OCI-LY7 (cell line): ENCODE measurements around the gene SHISAL1. TPM values are rescaled to one million over a fixed set of nuclear protein-coding genes. Genes with fewer than 3 reads are reported as not detected.

Source experiments
- BruUV-seq: library from RNA; stranded (reverse); fragments of 400-500 nt; replicated peaks from 2 replicates; lab custom pipeline; 2021; lab: Mats Ljungman, UMichigan
- CTCF ChIA-PET: fragments of 300-600 bp; sonication (Branson Sonifier 250); formaldehyde crosslinking; loops from one replicate; lab custom pipeline; 2022; ENCODE audit warnings: antibody characterized with exemption; ENCODE audit not compliant: unreplicated experiment; lab: Charles Lee
- POLR2A ChIA-PET: fragments of 300-600 bp; sonication (Branson Sonifier 250); formaldehyde crosslinking; loops from one replicate; lab custom pipeline; 2022; ENCODE audit warnings: antibody characterized with exemption; lab: Charles Lee
- DNase-seq: peaks from one replicate; pipeline ENCODE4 v3.0.0-alpha.2; 2015; ENCODE audit warnings: low spot score
- H2AFZ ChIP-seq: fragments of 200-600 bp; sonication (generic), shearing (Covaris generic); 2 replicates; pipeline ENCODE4 v1.6.1; 2014; ENCODE audit warnings: mild to moderate bottlenecking, antibody characterized with exemption, low read length, moderate library complexity
- H3K27ac ChIP-seq: fragments of 200-600 bp; sonication (generic); 2 replicates; pipeline ENCODE4 v1.5.1; 2014; ENCODE audit warnings: mixed run types, low read depth, mild to moderate bottlenecking, moderate library complexity, low read length, inconsistent platforms; ENCODE audit not compliant: poor library complexity, severe bottlenecking
- H3K36me3 ChIP-seq: fragments of 200-600 bp; sonication (generic); 2 replicates; pipeline ENCODE4 v1.6.1; 2014; ENCODE audit warnings: mild to moderate bottlenecking, antibody characterized with exemption, low read length, moderate library complexity, mixed read lengths; ENCODE audit not compliant: insufficient read depth
- H3K4me1 ChIP-seq: fragments of 200-600 bp; sonication (generic); 2 replicates; pipeline ENCODE4 v1.5.1; 2014; ENCODE audit warnings: mild to moderate bottlenecking, low read length; ENCODE audit not compliant: insufficient read depth, poor library complexity, severe bottlenecking
- H3K4me2 ChIP-seq: fragments of 200-600 bp; sonication (generic); 2 replicates; pipeline ENCODE4 v1.6.1; 2014; ENCODE audit warnings: mild to moderate bottlenecking, low read length
- H3K4me3 ChIP-seq: fragments of 200-600 bp; sonication (generic); 2 replicates; pipeline ENCODE4 v1.5.1; 2014; ENCODE audit warnings: mild to moderate bottlenecking, low read depth, low read length; ENCODE audit not compliant: poor library complexity, severe bottlenecking
- H3K79me2 ChIP-seq: fragments of 200-600 bp; sonication (generic); 2 replicates; pipeline ENCODE4 v1.6.1; 2016; ENCODE audit warnings: low read depth, mild to moderate bottlenecking, low read length, moderate library complexity, mixed read lengths; ENCODE audit not compliant: insufficient read depth
- H3K9me2 ChIP-seq: fragments of 200-600 bp; sonication (generic); 2 replicates; pipeline ENCODE4 v1.6.1; 2016; ENCODE audit warnings: mild to moderate bottlenecking, low read length, mixed read lengths; ENCODE audit not compliant: insufficient read depth
- H3K9me3 ChIP-seq: fragments of 200-600 bp; sonication (generic); 2 replicates; pipeline ENCODE4 v1.6.1; 2014; ENCODE audit warnings: mild to moderate bottlenecking, mixed run types, low read length, mixed read lengths
- H4K20me1 ChIP-seq: fragments of 200-600 bp; sonication (generic); 2 replicates; pipeline ENCODE4 v1.6.1; 2014; ENCODE audit warnings: mild to moderate bottlenecking, antibody characterized with exemption, low read length, moderate library complexity, mixed read lengths; ENCODE audit not compliant: insufficient read depth
- EZH2phosphoT487 ChIP-seq: fragments of 200-600 bp; sonication (generic); IDR thresholded peaks from 2 replicates; pipeline ENCODE4 v1.6.1; 2018; ENCODE audit warnings: low read depth, borderline replicate concordance, mild to moderate bottlenecking, mixed run types, antibody characterized with exemption, low read length, moderate library complexity, mixed read lengths
- intact Hi-C: fragments of 100-400 bp; cut with micrococcal nuclease; formaldehyde crosslinking; loops from one replicate; pipeline ENCODE4 v1.10.0; 2022; ENCODE audit not compliant: unreplicated experiment
- total RNA-seq, 2 experiments: library from RNA; depleted of rRNA in 1 of 2; stranded (reverse); fragments of >200 nt in 1 of 2; shearing (Covaris generic) in 1 of 2; gene quantifications; 2 replicates each; pipeline ENCODE4 v1.2.3, GENCODE V29; 2014 to 2022
- TF ChIP-seq, protein P1 (sequence below): fragments of 200-600 bp; sonication (generic); conservative IDR thresholded peaks from 2 replicates; pipeline ENCODE4 v1.5.1; 2014; ENCODE audit warnings: mild to moderate bottlenecking, antibody characterized with exemption, low read length, moderate library complexity, mixed read lengths

The SHISAL1 gene
- total RNA-seq, 2 experiments from 2014 or later = not detected

DNA sequence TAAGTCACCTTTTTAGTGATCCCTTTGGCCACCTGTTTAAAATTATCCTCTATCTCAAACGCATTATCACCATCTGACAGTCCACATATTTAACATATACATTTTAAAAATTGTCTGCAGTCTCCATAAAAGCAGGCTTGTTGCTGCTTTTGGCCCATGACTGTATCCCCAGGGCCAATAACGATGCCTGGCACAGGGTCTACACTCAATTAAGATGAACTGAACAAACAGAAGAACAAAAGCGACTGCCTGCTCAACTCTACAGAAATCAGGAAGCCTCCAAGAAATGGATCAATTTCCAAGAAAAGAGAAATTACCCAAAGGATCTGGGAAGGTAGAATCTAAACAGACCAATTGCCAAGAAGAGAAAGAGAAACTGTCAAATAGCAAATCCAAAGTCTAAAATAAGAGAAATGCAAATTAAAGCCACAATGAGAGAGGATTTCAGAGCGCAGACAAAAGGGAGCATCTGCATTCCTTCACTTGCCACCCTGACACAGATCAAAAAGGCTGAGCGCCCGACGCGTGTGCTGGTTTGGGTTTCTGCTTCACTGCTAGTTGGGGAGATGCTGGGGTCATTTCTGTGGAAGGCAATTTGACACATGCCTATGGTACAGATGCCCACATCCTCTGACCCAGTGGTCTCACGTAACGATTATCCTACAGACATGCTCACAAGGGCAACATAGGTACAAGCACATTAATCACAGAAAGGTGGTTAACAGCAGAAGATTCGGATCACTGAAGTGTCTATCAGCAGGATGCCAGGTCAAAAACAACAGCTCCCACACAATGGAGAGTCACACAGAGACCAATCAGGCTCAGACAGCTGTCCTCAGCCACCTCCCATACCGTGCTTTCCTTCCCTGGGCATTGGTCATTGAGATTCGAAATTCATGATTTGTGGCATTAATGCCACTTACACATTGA is 55.9 kb downstream of the SHISAL1 start:
- Histone ChIP-seq H3K9me3 (no peaks in the 10 kb centered on the region), H2AFZ (no peak overlapping the region), H3K4me3 (no peak overlapping the region), H3K79me2 (no peaks in the 10 kb centered on the region), H3K4me2 (no peak overlapping the region), H3K4me1 (no peaks in the 10 kb centered on the region), H3K27ac (no peak overlapping the region), H4K20me1 (no peaks in the 10 kb centered on the region), H3K36me3 (no peaks in the 10 kb centered on the region), H3K9me2 (no peaks in the 10 kb centered on the region)
- TF ChIP-seq EZH2phosphoT487 = no peak
- TF ChIP-seq, protein P1, sequence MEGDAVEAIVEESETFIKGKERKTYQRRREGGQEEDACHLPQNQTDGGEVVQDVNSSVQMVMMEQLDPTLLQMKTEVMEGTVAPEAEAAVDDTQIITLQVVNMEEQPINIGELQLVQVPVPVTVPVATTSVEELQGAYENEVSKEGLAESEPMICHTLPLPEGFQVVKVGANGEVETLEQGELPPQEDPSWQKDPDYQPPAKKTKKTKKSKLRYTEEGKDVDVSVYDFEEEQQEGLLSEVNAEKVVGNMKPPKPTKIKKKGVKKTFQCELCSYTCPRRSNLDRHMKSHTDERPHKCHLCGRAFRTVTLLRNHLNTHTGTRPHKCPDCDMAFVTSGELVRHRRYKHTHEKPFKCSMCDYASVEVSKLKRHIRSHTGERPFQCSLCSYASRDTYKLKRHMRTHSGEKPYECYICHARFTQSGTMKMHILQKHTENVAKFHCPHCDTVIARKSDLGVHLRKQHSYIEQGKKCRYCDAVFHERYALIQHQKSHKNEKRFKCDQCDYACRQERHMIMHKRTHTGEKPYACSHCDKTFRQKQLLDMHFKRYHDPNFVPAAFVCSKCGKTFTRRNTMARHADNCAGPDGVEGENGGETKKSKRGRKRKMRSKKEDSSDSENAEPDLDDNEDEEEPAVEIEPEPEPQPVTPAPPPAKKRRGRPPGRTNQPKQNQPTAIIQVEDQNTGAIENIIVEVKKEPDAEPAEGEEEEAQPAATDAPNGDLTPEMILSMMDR = no peak
- ChIA-PET POLR2A (no interaction called here), CTCF (no interaction called here)
- DNase-seq = no peak
- BruUV-seq = no TSS peak
- intact Hi-C loops = no loop called here

DNA sequence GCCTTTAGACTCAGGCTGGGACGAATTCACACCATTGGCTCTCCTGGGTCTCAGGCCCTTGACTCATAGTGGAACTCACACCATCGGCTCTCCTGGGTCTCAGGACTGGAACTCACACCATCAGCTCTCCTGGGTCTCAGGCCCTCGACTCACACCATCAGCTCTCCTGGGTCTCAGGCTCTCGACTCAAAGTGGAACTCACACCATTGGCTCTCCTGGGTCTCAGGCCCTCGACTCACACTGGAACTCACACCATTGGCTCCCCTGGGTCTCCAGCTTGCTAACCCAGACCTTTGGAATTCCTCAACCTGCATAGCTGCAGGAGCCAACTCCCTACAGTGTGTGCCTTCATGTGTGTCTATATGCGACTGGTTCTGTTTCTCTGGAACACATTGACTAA is 56.7 kb downstream of the SHISAL1 start:
- H3K9me2 ChIP-seq = no peaks in the 10 kb centered on the region
- no peaks in the 10 kb centered on the region for H3K4me1 ChIP-seq
- H3K4me3 ChIP-seq = no peak overlapping the region
- TF ChIP-seq, protein P1 = no peak
- no peak for TF ChIP-seq EZH2phosphoT487
- no peak overlapping the region for H2AFZ ChIP-seq
- no TSS peak for BruUV-seq
- intact Hi-C loops = no loop called here
- H3K9me3 ChIP-seq = no peaks in the 10 kb centered on the region
- no peak overlapping the region for H3K4me2 ChIP-seq
- no peak overlapping the region for H3K27ac ChIP-seq
- no peaks in the 10 kb centered on the region for H4K20me1 ChIP-seq
- DNase-seq = no peak
- POLR2A ChIA-PET = no interaction called here
- no peaks in the 10 kb centered on the region for H3K36me3 ChIP-seq
- CTCF ChIA-PET = no interaction called here
- no peaks in the 10 kb centered on the region for H3K79me2 ChIP-seq

DNA sequence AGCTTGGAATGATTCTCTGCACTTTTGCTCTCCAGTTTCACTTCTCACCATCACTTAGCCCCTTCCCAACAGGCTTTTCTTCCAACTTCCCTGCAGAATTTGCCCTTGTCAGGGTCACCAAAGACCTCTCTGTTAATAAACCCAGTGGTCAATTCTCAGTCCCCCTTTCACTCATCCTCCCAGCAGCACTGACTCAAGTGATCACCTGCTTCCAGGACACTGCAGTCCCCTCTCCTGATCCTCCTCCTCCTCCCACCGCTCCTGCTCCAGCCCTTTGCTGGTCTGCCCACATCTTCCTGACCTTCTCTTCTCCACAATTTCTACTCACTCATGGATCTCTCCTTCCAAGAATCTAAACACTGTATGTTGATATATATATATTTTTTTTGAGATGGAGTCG is 57.9 kb downstream of the SHISAL1 start:
- no peaks in the 10 kb centered on the region for H3K9me2 ChIP-seq
- no peak overlapping the region for H2AFZ ChIP-seq
- no peaks in the 10 kb centered on the region for H3K36me3 ChIP-seq
- no peak overlapping the region for H3K4me3 ChIP-seq
- H3K9me3 ChIP-seq = no peaks in the 10 kb centered on the region
- H4K20me1 ChIP-seq = no peaks in the 10 kb centered on the region
- ChIA-PET CTCF (no interaction called here), POLR2A (no interaction called here)
- no peak overlapping the region for H3K4me2 ChIP-seq
- no peak for TF ChIP-seq EZH2phosphoT487
- TF ChIP-seq, protein P1 = no peak
- H3K4me1 ChIP-seq = no peaks in the 10 kb centered on the region
- H3K27ac ChIP-seq = no peak overlapping the region
- no TSS peak for BruUV-seq
- no peak for DNase-seq
- no peaks in the 10 kb centered on the region for H3K79me2 ChIP-seq
- intact Hi-C loops = no loop called here
